Activated CD8-positive, alpha-beta memory T cell treated with anti-CD3 and anti-CD28 coated beads for 4 hours (primary cell): ENCODE data around the gene RPF1.
"Not testable (repeated sequence)": the region's sequence is repeated elsewhere in the genome, so short reads cannot be mapped to it uniquely, and the experiment has no call there.

Source experiments
- DNase-seq, 2 donors: peaks; one replicate each; pipeline ENCODE4 v3.0.0-alpha.2; 2020; ENCODE audit warnings: low read depth in 2 of 2

Gene RPF1, protein sequence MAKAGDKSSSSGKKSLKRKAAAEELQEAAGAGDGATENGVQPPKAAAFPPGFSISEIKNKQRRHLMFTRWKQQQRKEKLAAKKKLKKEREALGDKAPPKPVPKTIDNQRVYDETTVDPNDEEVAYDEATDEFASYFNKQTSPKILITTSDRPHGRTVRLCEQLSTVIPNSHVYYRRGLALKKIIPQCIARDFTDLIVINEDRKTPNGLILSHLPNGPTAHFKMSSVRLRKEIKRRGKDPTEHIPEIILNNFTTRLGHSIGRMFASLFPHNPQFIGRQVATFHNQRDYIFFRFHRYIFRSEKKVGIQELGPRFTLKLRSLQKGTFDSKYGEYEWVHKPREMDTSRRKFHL

DNA sequence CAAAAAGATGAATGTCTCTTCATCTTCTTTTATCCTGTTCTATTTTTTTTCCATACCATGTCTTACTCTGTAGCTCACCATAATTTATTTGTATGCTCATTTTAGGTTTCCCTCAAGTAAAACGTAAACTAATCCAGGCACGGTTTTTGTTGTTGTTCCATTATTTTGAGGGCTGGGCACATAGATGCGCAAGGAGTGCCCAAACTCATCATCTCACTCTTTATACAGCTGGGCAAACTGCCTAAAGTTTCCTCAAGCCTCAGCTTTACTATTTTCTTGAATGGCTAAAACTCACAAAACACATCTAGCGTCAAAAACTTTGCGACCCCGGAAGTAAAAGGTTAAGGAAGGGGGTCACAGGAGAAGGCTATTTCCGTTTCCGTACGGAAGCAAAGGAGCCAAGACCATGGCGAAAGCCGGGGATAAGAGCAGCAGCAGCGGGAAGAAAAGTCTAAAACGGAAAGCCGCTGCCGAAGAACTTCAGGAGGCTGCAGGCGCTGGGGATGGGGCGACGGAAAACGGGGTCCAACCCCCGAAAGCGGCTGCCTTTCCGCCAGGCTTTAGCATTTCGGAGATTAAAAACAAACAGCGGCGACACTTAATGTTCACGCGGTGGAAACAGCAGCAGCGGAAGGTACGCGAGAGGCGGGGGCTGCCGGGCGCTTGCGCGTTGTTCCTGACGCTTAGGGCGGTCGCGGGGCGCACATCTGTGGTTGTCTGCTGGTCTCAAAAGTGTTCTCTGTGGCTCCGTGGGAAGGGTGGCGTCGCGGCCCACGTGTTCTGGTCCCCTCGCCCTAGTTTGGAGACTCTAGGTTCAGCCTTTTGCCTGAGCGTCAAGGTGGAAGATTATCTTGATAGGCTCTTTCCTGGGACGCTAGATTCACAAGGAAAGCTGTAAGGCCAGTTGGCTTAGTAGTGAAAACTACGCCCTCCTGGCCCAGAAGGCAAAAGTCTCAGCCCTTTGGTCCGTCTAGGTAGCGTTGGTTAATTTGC is at the start of gene RPF1:
TSS of gene RPF1 (plus strand) at position 391 of the 993 bp plus-strand sequence. CDS start at position 407, 16 bp downstream.
- DNase-seq: peak; percentile 63 to 65

DNA sequence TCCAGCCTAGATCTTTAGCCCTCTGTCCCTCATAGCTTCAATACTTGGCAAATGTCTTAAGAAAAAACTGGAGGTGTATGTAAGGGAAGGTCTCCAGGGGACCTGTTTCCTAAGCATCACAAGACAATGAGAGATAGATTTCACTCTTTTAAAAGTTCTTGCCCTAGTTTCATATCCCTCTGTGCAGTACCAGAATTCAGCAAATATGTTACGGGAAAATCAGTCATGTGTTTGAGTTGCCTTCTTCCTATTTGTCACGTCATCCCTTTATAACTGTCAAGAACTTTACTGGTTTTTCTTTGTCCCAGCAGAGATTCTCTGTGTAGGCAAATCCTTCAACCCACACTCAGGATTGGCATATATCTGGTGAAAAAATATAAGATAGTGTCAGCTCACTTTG is 48.5 kb upstream of the RPF1 start:
- no peak for DNase-seq

DNA sequence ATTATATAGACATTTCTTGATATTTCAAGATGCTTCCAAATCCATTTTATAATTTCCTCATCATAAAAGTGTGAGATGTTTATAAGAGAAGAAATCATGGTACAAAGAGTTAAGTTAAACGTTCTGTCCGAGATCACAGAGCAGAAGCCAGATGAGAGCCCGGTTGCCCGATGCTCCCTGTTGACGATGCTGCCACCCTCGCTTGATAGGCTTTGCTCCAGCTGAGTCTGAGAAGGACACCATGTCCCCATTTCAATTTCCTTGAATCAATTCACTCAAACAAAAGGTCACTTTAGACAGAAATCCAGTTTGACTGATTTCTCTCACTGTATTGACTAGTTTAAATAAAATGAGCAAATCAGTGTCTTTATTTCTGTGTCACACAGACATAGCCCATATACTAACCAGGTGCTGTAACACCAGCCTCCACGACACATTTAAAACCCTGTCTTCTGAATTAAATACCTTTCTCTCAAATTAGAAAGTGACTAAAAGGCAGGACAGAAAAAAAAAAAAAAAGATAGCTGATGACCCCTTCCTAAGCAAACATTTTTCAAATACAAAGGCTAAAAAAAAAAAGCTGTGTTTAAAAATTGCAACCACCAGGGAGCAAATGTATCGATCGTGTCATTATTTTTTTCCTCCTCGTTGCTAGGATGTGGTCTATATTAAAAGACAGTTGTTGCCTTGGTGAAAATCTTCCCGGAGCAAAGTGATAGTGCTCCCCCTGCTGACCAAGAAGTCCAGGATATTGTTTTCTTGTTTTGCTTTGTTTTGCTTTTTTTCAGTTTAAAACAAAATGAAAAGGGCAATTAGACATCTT is 45.6 kb upstream of the RPF1 start:
- DNase-seq: peak; percentile 15 to 25

DNA sequence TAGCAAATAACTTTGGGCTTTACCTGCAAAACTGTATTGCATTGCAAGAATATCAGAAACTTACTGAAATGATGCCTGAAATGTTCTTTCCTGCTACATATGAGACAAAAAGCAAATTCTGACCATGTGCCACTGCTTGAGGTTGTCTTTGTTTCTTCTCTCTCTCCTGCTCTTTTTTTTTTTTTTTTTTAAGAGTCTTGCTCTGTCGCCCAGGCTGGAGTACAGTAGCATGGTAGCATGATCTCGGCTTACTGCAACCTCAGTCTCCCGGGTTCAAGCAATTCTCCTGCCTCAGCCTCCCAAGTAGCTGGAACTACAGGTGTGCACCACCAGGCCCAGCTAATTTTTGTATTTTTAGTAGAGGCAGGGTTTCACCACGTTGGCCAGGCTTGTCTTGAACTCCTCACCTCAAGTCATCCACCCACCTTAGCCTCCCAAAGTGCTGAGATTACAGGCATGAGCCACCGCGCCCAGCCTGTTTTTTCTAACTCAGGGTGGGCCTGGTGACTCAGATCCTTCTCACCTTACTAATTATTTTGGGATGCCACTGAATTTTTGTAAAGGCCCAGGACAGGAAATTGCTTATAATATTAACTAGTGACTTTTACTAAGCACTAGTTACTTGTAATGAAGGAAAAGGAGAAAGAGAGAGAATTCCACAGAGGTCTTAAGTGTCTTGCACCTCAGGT is 44.8 kb upstream of the RPF1 start:
- no peak for DNase-seq

DNA sequence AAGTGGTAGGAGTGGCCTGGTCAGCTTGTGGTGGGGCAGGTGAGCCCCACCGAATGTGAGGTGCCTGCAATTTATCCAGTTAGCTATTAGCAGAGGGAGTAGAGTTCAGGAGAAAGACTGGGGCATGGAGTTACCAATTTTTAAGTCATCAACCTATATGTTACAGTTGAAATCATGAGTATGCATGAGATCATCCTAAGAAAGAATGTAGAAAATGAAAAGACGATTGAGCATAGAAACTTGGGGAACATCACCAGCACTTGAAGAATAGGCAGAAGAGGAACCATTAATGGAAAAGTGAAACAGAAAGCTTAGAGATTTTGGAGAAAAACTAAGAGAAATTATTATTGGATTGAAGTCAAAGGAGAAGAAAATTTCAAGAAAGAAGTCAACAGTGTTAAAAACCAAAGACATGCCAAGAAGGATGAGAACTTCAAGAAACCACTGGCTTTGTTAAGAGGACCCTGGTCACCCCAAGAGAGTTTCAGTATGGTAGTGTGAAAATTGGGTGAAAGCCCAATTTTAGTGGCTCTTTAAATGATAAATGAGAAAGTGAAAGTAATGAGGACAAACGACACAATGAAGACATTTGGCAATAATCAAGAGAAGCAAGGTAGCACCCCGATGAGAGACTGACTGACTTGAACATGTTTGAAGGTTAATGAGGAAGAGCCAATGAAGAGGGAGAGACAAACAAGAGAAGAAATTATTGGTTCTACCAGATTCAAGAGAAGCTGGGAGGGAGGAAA is 44.1 kb upstream of the RPF1 start:
- no peak for DNase-seq

DNA sequence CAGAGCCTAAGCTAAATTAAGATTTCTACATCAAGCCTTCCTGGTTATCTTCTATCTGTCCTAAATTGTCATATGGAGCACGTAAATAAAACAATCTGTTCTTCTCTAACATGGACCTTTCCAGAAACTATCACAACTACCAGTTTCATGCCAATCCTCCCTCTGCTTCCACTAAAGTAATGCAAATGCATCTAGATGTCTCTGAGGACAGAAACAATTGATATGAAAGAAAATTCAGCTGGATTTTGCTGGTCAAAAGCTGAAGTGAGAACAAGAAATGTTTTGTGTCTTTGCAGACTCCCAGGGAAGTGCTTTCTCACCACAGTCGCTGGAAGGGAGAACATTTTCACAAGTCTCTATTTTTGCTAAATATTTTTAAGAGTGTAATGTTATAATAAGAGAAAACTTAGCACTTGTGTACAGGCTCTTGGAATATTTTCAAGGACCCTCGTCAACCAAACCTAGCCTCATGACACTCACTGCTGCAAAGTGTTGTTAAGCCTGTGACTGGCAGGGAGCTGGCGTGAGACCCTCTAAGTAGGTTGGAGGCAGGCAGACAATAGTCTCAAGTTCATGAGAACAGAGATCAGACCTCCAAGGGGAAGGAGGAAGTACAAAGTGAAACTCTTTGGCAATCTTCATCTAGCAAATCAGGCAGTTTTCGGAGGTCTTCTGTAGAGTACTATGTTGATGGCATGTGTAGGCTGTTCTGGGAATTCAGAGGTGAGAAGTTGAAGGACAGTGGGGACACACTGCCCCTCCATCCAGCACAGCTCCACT is 42.0 kb upstream of the RPF1 start:
- no peak for DNase-seq

DNA sequence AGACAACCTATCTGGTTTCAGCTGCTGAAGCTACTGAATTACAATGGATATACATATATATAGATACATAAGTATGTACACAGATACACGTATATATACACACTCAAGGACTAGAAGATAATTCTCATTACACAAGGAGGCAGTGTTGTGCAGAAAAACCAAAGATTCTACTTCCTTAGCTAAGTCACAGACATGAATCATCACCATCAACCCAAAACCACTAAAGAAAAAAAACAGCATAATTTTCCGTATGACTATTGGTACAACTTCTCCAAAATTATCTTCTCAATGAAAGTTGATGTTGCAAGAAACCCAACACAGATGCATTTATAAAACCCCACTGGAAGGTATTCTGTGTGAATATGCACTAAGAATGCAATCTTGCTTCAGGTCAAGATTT is 36.8 kb upstream of the RPF1 start:
- no peak for DNase-seq

DNA sequence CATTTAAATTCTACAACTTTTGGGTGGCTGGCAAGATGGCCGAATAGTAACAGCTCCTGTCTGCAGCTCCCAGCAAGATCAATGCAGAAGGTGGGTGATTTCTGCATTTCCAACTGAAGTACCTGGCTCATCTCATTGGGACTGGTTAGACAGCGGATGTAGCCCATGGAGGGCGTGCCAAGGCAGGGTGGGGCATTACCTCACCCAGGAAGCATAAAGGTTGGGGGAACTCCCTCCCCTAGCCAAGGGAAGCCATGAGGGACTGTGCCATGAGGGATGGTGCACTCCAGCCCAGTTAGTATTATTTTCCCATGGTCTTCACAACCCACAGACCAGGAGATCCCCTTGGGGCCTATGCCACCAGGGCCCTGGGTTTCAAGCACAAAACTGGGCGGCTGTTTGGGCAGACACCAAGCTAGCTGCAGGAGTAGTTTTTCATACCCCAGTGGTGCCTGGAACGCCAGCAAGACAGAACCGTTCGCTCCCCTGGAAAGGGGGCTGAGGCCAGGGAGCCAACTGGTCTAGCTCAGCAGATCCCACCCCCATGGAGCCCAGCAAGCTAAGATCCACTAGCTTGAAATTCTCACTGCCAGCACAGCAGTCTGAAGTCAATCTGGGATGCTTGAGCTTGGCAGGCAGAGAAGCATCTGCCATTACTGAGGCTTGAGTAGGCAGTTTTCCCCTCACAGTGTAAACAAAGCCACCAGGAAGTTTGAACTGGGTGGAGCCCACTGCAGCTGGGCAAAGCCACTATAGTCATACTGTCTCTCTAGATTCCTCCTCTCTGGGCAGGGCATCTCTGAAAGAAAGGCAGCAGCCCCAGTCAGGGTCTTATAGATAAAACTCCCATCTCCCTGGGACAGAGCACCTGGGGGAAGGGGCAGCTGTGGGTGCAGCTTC is 36.1 kb upstream of the RPF1 start:
- DNase-seq: not testable (repeated sequence)

DNA sequence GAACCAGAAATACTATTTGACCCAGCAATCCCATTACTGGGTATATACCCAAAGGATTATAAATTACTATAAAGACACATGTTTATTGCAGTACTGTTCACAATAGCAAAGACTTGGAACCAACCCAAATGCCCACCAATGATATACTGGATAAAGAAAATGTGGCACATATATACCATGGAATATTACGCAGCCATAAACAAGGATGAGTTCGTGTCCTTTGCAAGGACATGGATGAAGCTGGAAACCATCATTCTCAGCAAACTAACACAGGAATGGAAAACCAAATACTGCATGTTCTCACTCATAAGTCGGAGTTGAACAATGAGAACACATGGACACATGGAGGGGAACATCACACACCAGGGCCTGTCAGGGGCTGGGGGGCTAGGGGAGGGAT is 30.4 kb upstream of the RPF1 start:
- not testable (repeated sequence) for DNase-seq

DNA sequence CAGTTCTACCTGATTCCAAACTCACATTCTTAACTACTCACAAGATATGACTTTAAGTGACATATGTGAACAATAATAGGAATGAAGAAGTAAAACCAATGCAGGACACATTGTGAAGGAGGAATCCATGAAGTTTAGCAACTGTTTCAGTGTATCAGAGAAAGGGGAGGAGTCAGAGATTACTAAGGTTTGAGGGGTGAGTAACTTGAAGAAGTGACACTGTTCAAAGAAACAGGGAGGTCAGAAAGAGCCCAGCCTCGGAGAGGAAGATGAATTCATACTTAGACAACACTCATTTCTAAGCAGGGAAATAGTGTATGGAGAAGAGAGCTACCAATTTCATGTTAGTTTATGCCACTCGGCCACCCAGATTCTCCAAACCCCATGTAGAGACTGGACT is 28.2 kb upstream of the RPF1 start:
- no peak for DNase-seq

DNA sequence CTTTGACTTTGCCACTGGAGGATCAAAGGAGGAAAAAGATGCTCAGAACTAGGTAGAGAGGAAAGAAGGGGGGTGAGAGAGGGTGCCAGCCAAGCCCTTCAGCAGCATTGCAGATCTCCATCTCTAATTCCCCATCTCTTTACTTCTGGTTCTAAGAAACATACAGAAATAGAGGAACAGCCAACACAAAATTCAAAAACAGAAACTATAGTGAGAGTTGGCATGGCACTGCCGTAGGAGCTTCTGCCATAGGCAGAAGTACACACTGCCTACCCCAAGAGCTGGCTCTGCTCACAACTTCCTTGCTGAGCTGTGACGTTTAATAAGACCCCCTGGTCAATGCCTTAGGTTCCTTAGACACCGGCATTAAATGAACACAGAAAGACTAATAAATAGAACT is 26.6 kb upstream of the RPF1 start:
- DNase-seq: no peak

DNA sequence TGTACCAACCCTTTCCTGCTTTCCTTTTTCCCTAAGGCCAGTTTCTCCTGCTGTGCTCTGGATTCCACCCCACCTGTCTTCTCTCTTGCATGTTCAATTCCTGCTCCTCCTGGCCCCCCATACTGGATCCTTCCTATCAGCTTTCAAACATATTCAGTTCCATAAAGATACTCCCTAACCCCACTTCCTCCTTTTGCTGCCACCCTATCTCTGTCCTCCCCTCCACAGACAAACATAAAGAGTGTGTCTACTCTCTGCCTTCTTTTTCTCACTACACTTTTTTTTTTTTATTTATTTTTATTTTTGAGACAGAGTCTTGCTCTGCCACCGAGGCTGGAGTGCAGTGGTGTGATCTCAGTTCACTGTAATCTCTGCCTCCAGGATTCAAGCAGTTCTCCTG is 16.9 kb upstream of the RPF1 start:
- no peak for DNase-seq

DNA sequence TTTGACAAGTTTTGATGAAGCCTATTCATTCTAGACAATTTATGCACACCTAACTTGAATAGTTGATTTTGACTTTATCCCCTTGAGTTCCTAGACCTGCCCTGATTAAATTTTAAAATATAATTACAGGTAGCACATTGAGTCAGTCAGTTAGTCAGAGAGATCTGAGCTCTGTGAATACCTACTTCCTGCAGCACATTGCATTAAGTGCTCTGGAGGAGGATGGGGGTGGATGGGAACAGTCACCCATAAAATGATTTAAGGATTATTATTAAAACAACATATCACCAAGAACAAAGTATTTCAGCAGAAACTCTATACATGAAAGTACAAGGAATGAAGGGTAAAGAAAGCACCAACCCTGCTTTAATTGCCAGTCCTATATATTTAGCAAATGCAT is 11.8 kb upstream of the RPF1 start:
- no peak for DNase-seq

DNA sequence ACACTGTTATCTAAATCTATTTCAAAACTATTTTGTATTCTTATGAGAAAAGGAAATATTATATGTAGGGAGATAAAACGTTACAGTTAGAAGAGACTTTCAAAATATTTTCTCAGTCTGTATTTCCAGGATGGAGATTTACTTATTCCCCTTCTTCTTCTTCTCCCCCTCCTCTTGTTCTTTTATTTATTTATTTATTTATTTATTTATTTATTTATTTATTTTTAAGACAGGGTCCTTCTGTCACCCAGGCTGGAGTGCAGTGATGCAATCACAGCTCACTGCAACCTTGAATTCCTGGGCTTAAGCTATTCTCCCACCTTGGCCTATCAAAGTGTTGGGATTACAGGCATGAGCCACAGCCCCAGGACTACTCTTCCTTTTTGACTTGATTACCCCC is 2.8 kb upstream of the RPF1 start:
- DNase-seq: no peak

DNA sequence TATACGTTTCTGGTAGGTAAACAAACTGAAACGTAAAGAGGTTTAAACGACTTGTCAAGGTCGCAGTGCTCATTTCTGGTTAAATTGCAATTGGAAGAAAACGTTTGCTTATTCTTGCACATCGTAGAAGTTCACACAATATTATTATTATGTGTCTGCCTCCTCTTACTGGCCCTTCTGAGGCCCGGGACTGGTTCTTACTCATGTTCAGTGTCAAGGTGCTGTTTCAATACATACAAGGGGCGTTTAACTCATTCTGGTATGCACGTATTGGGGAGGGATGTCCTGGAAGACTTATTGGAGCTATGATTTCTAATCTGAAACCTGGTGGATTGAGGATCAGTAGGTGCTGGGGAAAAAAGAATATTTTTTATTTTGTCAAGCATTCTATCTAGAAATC is 932 bp downstream of the RPF1 start:
- no peak for DNase-seq

DNA sequence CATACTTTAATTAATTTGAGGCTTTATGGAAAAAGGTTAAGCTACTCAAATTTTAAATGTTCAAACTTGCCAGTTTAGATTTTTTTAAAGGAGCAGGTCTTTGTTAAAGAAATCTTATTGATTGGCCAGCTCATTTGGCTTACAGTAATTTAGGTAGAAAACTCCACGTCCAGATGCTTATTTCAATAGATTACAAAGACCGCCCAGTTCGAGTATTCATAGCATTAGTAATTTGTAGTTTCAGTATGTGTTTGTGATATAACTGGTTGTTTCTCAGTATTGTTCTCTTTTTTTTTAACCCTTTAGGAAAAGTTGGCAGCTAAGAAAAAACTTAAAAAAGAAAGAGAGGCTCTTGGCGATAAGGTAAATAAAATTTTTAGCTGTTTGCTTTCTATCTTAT is 1.6 kb downstream of the RPF1 start:
- DNase-seq: no peak

DNA sequence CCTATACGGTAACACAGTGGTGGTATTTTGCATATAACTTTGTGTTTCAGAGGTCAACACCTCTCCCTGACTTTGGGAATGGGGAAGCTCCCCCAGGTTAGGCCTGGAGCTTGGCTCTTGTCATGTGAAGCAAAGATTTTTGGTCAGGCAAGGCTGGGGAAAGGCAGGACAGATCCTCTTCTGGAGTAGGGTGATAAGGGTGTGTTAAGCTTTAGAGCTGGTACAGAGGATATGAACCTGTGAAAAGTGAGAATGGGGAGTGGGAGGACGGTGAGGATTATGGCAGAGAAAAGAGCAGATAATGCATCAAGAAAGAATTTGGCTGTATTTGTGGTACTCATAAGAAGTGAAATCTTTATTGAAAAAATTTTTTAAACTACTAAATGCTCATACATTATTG is 2.3 kb downstream of the RPF1 start:
- no peak for DNase-seq

DNA sequence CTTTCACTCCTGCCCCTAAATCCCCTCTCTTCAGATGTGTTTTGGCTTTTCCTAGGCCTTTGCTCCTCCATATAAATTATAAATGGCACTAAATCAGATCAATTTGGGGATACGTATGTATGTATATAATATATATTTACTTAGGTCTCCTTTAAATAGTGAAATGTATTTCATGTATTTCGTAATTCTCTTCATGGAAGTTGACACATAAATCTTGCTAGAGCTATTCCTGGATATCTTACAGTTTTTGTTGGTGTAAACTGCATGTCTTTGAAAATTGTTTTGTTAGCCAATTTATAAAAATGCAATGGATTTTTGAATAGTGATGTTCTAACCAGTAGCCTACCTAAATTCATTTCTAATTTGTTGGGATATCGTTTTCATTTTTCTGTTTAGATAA is 9.0 kb downstream of the RPF1 start:
- DNase-seq: no peak

DNA sequence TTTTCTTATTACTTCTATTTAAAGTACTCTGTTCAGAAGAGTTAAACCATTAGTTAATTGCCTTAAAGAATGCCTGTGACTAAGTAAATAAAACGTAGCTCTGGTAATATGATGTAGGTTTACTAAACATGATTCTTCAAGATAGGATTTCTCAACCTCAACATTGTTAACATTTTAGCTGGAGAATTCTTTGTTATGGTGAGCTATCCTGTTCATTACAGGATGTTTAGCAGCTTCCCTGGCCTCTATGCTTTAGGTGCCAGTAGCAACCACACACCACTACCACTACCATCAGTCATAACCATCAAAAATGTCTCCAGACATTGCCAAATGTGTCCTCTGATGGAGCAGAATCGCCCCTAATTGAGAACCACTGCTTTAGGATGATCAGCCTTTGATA is 10.7 kb downstream of the RPF1 start:
- no peak for DNase-seq
